RCC 7860 (cell line): ENCODE results near the gene CCDC92B.

Source experiments
- DNase-seq: peaks from one replicate; pipeline ENCODE4 v3.0.0-alpha.2; 2015; ENCODE audit warnings: low spot score
- FAIRE-seq: peaks from 2 replicates; lab custom pipeline; 2012; peaks lifted over from hg19 to GRCh38; lab: Jason Lieb, UNC

CCDC92B gene

DNA sequence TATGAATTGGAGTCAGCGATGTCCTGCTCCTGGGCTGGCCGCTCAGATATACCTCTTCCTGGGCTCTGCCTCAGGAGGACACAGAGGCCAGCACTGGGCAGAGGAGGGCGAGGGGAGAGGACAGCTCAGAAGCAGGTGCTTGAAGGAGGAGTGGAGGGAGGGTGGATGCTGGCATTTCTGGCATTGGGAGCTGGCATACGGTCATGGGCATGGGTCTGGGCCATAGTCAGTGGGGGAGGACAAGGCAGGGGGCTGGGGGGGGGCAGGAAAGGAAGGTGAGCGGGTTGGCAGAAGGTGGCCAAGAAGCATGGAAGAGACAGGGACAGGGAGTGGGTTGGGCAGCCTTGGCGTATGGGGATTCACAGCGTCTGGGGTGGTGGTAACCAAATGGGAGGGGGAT lies 30.1 kb upstream of the CCDC92B start:
- no peak for DNase-seq

GRCh38 chr17:2778489-2778888 lies 29.0 kb upstream of the CCDC92B start:
- DNase-seq (no peak), FAIRE-seq (no peak)

More for the DNA sequence above, 30.1 kb upstream of the CCDC92B start:
- FAIRE-seq, result no peak

DNA sequence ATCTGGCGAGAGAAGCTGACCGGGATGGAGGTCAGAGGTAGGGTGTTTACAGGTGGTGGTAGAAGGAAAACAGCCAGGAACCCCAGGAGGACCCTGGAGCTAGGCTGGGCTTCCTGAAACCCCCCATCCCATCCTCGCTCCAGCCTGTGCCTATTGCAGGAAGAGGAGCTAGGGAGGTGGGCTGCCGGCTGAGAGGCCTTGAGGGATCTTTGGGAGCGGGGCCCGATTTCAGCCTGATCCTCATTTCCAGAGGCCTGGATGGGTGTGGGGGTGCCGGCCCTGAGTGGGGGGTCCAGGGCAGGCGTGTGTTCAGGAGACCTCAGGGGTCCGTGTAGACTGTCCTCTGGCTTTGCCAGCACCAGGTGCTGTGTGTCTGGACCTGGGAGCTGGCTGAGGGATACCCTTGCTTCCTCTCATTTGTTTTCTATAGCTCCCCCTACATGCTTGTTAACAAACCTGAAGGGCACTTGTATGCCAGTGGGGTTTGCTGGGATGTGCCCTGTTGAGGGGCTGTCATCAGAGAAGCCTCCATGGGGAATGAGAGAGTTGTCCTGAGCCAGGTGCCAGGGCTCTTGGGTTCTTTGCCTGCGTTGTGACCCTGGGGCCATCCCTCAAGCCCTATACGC lies 27.9 kb upstream of the CCDC92B start:
- no peak for FAIRE-seq
- no peak for DNase-seq

DNA sequence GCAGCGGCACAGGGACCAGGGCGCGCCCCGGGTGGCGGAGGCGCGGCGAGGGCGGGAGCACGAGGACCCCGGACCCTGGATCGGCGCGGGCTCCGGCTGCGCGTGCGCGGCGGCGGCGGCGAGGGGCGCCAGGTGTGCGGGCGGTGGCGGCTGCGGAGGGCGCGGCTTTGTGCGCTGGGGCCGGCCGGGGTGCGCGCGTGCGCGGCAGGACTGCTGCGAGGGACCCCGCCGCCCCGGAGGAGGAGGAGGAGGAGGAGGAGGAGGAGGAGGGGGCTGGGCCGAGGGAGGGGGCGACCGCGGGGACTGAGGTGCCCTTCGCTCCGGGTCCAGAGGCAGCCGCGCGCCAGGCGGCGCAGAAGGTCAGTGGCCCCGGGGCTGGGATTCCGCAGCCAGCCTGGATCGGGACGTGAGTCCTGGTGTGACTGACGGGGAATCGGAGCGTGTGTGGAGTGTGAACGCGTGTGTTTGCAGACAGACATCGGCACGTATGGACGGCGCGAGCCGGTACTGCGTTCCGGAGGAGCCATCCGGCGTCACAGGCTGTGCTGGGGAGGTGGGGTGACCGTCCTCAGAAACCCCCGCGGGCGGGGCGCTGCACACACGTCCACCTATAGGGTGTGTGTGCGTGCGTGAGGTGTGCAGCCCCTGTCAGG lies 27.3 kb upstream of the CCDC92B start:
- DNase-seq, result no peak
- FAIRE-seq, result no peak

- DNase-seq (no peak), FAIRE-seq (no peak)
These were observed 25.8 kb upstream of the CCDC92B start for GRCh38 chr17:2775206-2775605.

- DNase-seq, result no peak
These were observed 20.7 kb upstream of the CCDC92B start for GRCh38 chr17:2770129-2770528.

DNA sequence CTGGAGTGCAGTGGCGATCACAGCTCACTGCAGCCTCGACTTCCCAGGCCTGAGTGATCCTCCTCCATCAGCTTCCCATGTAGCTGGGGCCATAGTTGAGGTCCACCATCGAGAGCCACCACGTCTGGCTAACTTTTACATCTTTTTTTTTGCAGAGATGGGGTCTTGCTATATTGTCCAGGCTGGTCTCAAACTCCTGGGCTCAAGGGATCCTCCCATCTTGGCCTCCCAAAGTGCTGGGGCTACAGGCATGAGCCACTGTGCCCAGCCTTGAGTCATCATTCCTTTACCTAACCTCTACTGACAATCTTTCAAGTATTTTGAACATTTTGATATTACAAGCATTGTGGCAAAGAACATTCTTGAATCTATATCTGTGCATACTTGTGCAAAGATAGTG lies 9.4 kb upstream of the CCDC92B start:
- no peak for DNase-seq
- FAIRE-seq, result no peak

More at GRCh38 chr17:2770129-2770528, 20.7 kb upstream of the CCDC92B start:
- no peak for FAIRE-seq

DNA sequence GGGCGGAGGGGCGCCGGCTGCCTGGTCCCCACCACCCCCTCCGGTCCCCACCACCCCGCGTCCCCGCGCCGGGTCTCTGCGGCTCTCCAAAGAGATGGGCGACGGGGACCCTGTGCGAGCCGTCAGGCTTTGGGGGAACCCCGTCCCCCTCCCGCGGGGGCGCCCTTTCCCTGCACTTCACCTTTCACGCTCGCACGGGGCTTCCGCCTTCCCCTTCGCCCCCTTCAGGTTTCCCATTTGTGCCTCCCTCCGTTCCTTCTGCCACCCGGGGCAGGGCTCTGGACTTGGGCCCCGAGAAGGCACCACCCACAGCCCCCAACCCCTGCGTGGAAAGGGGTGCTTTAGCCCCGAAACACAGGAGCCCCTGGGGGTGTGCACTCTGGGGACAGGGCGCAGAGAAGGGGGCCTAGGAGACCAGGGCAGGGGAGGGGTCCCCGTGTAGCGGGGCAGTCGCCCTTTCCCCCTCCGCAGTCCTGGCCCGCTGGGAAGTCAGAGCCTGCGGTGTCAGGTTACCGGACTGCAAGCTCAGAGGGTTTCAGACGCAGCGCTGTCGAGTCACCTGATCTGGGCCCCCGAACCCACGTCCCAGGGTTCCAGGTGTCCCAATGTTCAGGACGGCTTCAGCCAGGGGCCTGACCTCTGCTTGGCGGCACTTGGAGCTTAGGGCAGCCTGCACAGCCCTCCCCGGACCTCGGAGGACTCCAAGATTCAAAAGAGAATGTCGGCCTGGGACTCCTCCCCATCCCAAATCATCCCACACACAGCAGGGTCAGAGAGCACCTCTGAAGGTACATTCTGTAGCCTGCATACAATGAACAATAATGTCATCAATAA lies 6.7 kb upstream of the CCDC92B start:
- FAIRE-seq, result no peak
- no peak for DNase-seq

DNA sequence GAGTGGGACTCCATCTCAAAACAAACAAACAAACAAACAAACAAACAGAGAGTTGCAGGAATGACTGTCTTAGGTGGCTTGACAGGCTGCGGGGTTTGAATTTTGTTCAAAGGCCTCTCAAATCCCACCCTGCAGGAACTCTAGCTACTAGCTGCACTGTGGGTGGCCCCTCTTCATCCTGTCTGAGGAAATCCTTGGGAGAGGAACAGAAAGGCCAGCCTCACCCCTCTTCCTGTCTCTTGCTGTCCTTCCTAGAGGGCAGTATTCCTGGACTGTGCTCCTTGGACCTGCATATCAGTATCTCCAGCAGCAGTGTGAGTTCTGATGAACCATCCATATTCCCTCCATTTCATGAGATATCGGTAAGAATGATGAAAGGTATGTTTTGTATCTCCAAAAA lies 2.0 kb upstream of the CCDC92B start:
- FAIRE-seq, result no peak
- no peak for DNase-seq

GRCh38 chr17:2750721-2751120 lies 1.3 kb upstream of the CCDC92B start:
- no peak for FAIRE-seq
- no peak for DNase-seq

GRCh38 chr17:2749784-2750181 lies 331 bp upstream of the CCDC92B start:
- no peak for FAIRE-seq
- peak; percentile 7 for DNase-seq

GRCh38 chr17:2745317-2746037 lies 4.0 kb downstream of the CCDC92B start:
- DNase-seq, result no peak
- FAIRE-seq, result no peak

- DNase-seq (no peak), FAIRE-seq (no peak)
These were observed 11.8 kb downstream of the CCDC92B start for GRCh38 chr17:2737693-2738092.

DNA sequence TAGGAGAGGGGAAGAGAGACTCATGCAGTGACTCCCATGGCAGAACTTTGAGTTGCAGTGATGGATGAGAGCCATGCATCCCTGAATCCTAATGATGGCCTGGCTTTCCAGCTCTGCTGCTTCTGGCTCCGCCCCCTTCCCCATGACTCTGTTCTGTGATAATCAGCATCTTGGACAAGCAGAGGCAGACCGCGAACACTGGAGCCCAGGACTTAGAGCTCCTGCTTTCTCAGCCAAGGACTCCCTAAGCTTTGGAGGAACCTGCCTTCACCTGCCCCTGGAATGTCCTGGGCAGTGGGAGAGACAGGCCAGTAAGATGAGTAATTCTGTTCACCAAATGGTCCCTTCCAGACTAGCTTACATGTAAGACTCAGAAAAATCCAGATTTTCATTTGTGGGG lies 12.5 kb downstream of the CCDC92B start:
- DNase-seq (no peak), FAIRE-seq (no peak)

GRCh38 chr17:2735896-2736295 lies 13.6 kb downstream of the CCDC92B start:
- DNase-seq, result no peak
- FAIRE-seq, result no peak

DNA sequence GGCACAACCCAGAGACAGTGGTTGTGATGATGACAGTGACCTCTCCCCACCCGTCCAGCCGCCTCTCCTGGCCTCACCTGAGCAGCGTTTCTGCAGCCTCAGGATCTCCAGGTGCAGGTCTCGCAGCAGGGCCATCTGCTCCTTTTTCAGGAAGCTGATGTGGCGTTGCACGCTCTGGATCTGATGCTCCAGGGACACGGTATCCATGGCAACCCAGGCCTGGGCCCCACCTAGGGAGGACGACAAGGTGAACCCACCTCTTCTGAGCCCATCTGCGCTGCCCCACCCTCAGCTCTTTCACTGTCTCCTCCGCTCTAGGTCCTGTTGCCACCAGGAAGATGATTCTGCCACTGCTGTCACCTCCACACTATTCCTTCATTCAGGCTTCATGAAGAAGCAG lies 14.5 kb downstream of the CCDC92B start:
- no peak for FAIRE-seq
- no peak for DNase-seq

DNA sequence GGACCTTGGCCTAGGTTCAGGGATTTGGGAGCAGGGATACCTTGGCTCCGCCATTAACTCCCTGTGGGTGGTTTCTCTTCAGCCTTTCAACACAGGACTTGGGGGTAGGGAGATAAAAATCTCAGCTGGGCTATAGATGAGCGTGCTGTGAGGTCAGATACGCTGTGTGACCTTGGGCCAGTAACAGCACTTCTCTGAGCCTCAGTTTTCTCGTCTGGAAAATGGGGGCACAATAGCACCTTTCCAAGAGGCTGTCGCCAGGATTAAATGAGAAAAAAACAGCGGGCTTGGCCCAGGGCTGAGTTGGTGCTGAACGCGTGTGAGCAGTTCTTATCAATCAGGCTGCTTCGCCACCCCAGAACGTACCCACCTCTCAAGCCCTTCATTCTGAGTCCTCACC lies 17.6 kb downstream of the CCDC92B start:
- FAIRE-seq, result no peak
- no peak for DNase-seq

GRCh38 chr17:2730764-2731353 lies 18.6 kb downstream of the CCDC92B start:
- no peak for DNase-seq
- no peak for FAIRE-seq

GRCh38 chr17:2724784-2725164 lies 24.7 kb downstream of the CCDC92B start:
- FAIRE-seq, result no peak
- DNase-seq, result no peak

GRCh38 chr17:2723997-2724783 lies 25.3 kb downstream of the CCDC92B start:
- FAIRE-seq, result no peak
- no peak for DNase-seq
